ENCODE results near the gene JUP.

- TF ChIP-seq CTCF (conservative IDR thresholded peaks at IDR 0.05; ENCODE audit: low read depth, low read length): no peak
- TF ChIP-seq EZH2phosphoT487 (IDR thresholded peaks at IDR 0.05; ENCODE audit: borderline replicate concordance, low read length): no peak
These were observed 24.1 kb downstream of the JUP start for GRCh38 chr17:41762391-41762790.
